Lower lobe of right lung (tissue), 2 donors: ENCODE data around the gene TIRAP. TPM values are rescaled to one million over a fixed set of nuclear protein-coding genes. Genes with fewer than 3 reads are reported as not detected.

Experiments
- ATAC-seq, 2 donors: fragments of 200-7000 bp; cut with Tn5 transposase; one replicate each; pipeline ENCODE4 v1.9.1; 2020 to 2022; ENCODE audit warnings: mild to moderate bottlenecking in 2 of 2, moderate library complexity in 2 of 2
- DNase-seq: peaks from one replicate; pipeline ENCODE4 v3.0.0-alpha.2; 2020
- H3K27ac ChIP-seq: fragments of 200-600 bp; one replicate; pipeline ENCODE4 v1.8.0; 2022
- H3K27me3 ChIP-seq: fragments of 200-600 bp; one replicate; pipeline ENCODE4 v1.8.0; 2022; ENCODE audit warnings: low read depth
- H3K36me3 ChIP-seq: fragments of 200-600 bp; one replicate; pipeline ENCODE4 v1.8.0; 2022; ENCODE audit warnings: mild to moderate bottlenecking
- H3K4me1 ChIP-seq: fragments of 200-600 bp; one replicate; pipeline ENCODE4 v1.8.0; 2022
- H3K4me3 ChIP-seq: fragments of 200-600 bp; one replicate; pipeline ENCODE4 v1.8.0; 2022; ENCODE audit warnings: mild to moderate bottlenecking
- H3K9me3 ChIP-seq: fragments of 200-600 bp; one replicate; pipeline ENCODE4 v1.8.0; 2022
- CTCF ChIP-seq: fragments of 200-600 bp; IDR thresholded peaks from one replicate; pipeline ENCODE4 v1.8.0; 2022; ENCODE audit warnings: antibody characterized with exemption, mild to moderate bottlenecking
- intact Hi-C: fragments of 100-400 bp; cut with DNase I; formaldehyde crosslinking; loops from one replicate; pipeline ENCODE4 v1.11.0; 2022
- total RNA-seq: library from RNA; stranded (reverse); fragmentation: NEBNext Ultra II Directional; extraction: Animal tissue kit (Norgen Biotek cat#: 25700); gene quantifications from one replicate; pipeline ENCODE4 v1.2.1, GENCODE V29; 2021
- donor health status: DM: no; HTN: yes; CAD: no; lungs with severe emphysema.

Gene TIRAP
- total RNA-seq, 1 donor from 2014 or later: 15.2 TPM

- ATAC-seq: no peak
- peaks cover 18% of the 10 kb centered on the region for H3K36me3 ChIP-seq
- H3K27ac ChIP-seq: no peak overlapping the region
- H3K27me3 ChIP-seq: no peaks in the 10 kb centered on the region
- intact Hi-C loops: no loop called here
- no peak overlapping the region for H3K4me3 ChIP-seq
- H3K9me3 ChIP-seq: no peaks in the 10 kb centered on the region
- TF ChIP-seq CTCF: no peak
- no peak for DNase-seq
- peaks cover 8% of the 10 kb centered on the region for H3K4me1 ChIP-seq
Observed at GRCh38 chr11:126327281-126328000, 44.5 kb downstream of the TIRAP start.

GRCh38 chr11:126328001-126328390 lies 45.1 kb downstream of the TIRAP start:
- Histone ChIP-seq H3K4me1 (peaks cover 8% of the 10 kb centered on the region), H3K27ac (no peak overlapping the region), H3K36me3 (peaks cover 23% of the 10 kb centered on the region), H3K9me3 (no peaks in the 10 kb centered on the region), H3K27me3 (no peaks in the 10 kb centered on the region), H3K4me3 (no peak overlapping the region)
- intact Hi-C loops: no loop called here
- no peak for TF ChIP-seq CTCF
- ATAC-seq (no peak), DNase-seq (no peak)

- Histone ChIP-seq H3K36me3 (peaks cover 25% of the 10 kb centered on the region), H3K4me3 (no peak overlapping the region), H3K9me3 (no peaks in the 10 kb centered on the region), H3K27me3 (no peaks in the 10 kb centered on the region), H3K27ac (no peak overlapping the region), H3K4me1 (peaks cover 8% of the 10 kb centered on the region)
- intact Hi-C loops: no loop called here
- ATAC-seq (no peak), DNase-seq (no peak)
- no peak for TF ChIP-seq CTCF
Observed at GRCh38 chr11:126328444-126328843, 45.6 kb downstream of the TIRAP start.

GRCh38 chr11:126328938-126329643 lies 46.2 kb downstream of the TIRAP start:
- H3K9me3 ChIP-seq: no peaks in the 10 kb centered on the region
- no peaks in the 10 kb centered on the region for H3K27me3 ChIP-seq
- peaks cover 27% of the 10 kb centered on the region for H3K36me3 ChIP-seq
- no peak overlapping the region for H3K4me3 ChIP-seq
- ATAC-seq (no peak), DNase-seq (no peak)
- no peak for TF ChIP-seq CTCF
- H3K4me1 ChIP-seq: peaks cover 8% of the 10 kb centered on the region
- H3K27ac ChIP-seq: no peak overlapping the region
- intact Hi-C loops: no loop called here

- H3K4me3 ChIP-seq: no peak overlapping the region
- H3K4me1 ChIP-seq: peaks cover 8% of the 10 kb centered on the region
- H3K36me3 ChIP-seq: peaks cover 32% of the 10 kb centered on the region
- ATAC-seq (no peak), DNase-seq (no peak)
- no peaks in the 10 kb centered on the region for H3K9me3 ChIP-seq
- H3K27me3 ChIP-seq: no peaks in the 10 kb centered on the region
- intact Hi-C loops: no loop called here
- no peak overlapping the region for H3K27ac ChIP-seq
- TF ChIP-seq CTCF: no peak
Observed at GRCh38 chr11:126329644-126330211, 46.8 kb downstream of the TIRAP start.
